Measurements from ENCODE around the gene HPSE2.

DNA sequence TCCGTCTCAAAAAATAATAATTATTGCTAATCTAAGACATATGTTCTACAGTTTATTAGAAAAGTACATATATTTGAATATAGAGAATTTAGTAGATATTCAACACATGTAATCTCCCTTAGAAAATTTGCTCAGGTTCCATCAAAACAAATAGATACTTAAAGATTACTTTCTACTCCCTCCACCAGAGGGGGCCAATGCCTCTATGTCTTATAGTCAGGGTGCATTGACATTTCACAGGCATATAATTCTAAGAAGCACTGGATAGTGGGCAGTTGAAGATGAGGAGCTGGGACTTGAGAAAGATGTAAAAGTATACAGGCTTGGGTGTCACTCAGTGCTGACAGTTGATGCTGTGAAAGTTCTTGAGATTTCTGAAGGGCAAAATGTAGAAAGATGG, 487.4 kb downstream of the HPSE2 start:
- TF ChIP-seq, protein P1, sequence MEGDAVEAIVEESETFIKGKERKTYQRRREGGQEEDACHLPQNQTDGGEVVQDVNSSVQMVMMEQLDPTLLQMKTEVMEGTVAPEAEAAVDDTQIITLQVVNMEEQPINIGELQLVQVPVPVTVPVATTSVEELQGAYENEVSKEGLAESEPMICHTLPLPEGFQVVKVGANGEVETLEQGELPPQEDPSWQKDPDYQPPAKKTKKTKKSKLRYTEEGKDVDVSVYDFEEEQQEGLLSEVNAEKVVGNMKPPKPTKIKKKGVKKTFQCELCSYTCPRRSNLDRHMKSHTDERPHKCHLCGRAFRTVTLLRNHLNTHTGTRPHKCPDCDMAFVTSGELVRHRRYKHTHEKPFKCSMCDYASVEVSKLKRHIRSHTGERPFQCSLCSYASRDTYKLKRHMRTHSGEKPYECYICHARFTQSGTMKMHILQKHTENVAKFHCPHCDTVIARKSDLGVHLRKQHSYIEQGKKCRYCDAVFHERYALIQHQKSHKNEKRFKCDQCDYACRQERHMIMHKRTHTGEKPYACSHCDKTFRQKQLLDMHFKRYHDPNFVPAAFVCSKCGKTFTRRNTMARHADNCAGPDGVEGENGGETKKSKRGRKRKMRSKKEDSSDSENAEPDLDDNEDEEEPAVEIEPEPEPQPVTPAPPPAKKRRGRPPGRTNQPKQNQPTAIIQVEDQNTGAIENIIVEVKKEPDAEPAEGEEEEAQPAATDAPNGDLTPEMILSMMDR (IDR thresholded peaks at IDR 0.05) = no peak
- TF ChIP-seq NFE2L2 (conservative IDR thresholded peaks at IDR 0.05; ENCODE audit: low read length) = no peak

Data from A549 (cell line).